Mesenchymal stem cell (in vitro differentiated cells and primary cell): ENCODE measurements around the gene CDKN2D.
A peak's percentile ranks its signal among the peaks of the same experiment; 100 is the strongest.

ENCODE experiments used
- DNase-seq: peaks from one replicate; pipeline ENCODE4 v3.0.0-alpha.2; 2013
- H2AFZ ChIP-seq: one replicate; pipeline ENCODE4 v1.6.1; 2013; ENCODE audit warnings: low read depth, mild to moderate bottlenecking, control low read depth, inconsistent platforms, low read length, moderate library complexity
- H2AK5ac ChIP-seq: 2 replicates; pipeline ENCODE4 v1.6.1; 2013; ENCODE audit warnings: low read length, moderate library complexity, mild to moderate bottlenecking, inconsistent platforms; ENCODE audit not compliant: severe bottlenecking
- H2BK120ac ChIP-seq: one replicate; pipeline ENCODE4 v1.6.1; 2013; ENCODE audit warnings: low read depth, mild to moderate bottlenecking, inconsistent platforms, low read length, moderate library complexity
- H2BK12ac ChIP-seq, 2 experiments: one replicate each; pipeline ENCODE4 v1.6.1; 2013; ENCODE audit warnings: inconsistent platforms in 2 of 2, low read length in 2 of 2, mild to moderate bottlenecking in 2 of 2, moderate library complexity in 2 of 2, control low read depth in 1 of 2
- H2BK15ac ChIP-seq: one replicate; pipeline ENCODE4 v1.6.1; 2013; ENCODE audit warnings: mild to moderate bottlenecking, low read depth, inconsistent platforms; ENCODE audit not compliant: poor library complexity, severe bottlenecking
- H2BK5ac ChIP-seq: 2 replicates; pipeline ENCODE4 v1.6.1; 2013; ENCODE audit warnings: low read depth, mild to moderate bottlenecking, low read length, control low read depth, inconsistent platforms; ENCODE audit not compliant: poor library complexity, severe bottlenecking
- H3K14ac ChIP-seq, 2 experiments: one replicate each; pipeline ENCODE4 v1.6.1; 2013; ENCODE audit warnings: inconsistent platforms in 2 of 2, low read length in 2 of 2, control low read depth in 1 of 2, mild to moderate bottlenecking in 1 of 2, moderate library complexity in 1 of 2
- H3K18ac ChIP-seq, 2 experiments: one replicate each; pipeline ENCODE4 v1.6.1; 2013; ENCODE audit warnings: inconsistent platforms in 2 of 2, low read length in 2 of 2, control low read depth in 1 of 2, low read depth in 1 of 2, mild to moderate bottlenecking in 1 of 2
- H3K23ac ChIP-seq, 2 experiments: one replicate each; pipeline ENCODE4 v1.6.1; 2013; ENCODE audit warnings: inconsistent platforms in 2 of 2, low read length in 2 of 2, mild to moderate bottlenecking in 2 of 2, moderate library complexity in 2 of 2, control low read depth in 1 of 2
- H3K27ac ChIP-seq: 2 replicates; pipeline ENCODE4 v1.5.1; 2013; ENCODE audit warnings: mild to moderate bottlenecking, moderate library complexity, low read length, control low read depth, inconsistent platforms; ENCODE audit not compliant: poor library complexity, severe bottlenecking
- H3K27me3 ChIP-seq, 2 experiments: 2 replicates each; pipeline versions ENCODE4 v1.6.1 to v1.7.0; 2013; ENCODE audit warnings: low read length in 2 of 2, mild to moderate bottlenecking in 2 of 2, moderate library complexity in 2 of 2, control low read depth in 1 of 2, inconsistent platforms in 1 of 2; ENCODE audit not compliant: control insufficient read depth in 1 of 2, insufficient read depth in 1 of 2
- H3K36me3 ChIP-seq, 2 experiments: 2 replicates each; pipeline versions ENCODE4 v1.6.1 to v1.7.0; 2013; ENCODE audit warnings: low read length in 2 of 2, control low read depth in 1 of 2, inconsistent platforms in 1 of 2, low read depth in 1 of 2, mild to moderate bottlenecking in 1 of 2; ENCODE audit not compliant: insufficient read depth in 2 of 2, control insufficient read depth in 1 of 2
- H3K4ac ChIP-seq, 2 experiments: one replicate each; pipeline ENCODE4 v1.6.1; 2013; ENCODE audit warnings: inconsistent platforms in 2 of 2, low read length in 2 of 2, mild to moderate bottlenecking in 2 of 2, moderate library complexity in 2 of 2, control low read depth in 1 of 2, low read depth in 1 of 2
- H3K4me1 ChIP-seq: 2 replicates; pipeline ENCODE4 v1.6.1; 2013; ENCODE audit warnings: low read depth, low read length, control low read depth; ENCODE audit not compliant: control insufficient read depth, insufficient read depth
- H3K4me2 ChIP-seq: 2 replicates; pipeline ENCODE4 v1.6.1; 2013; ENCODE audit warnings: low read length, mild to moderate bottlenecking, inconsistent platforms; ENCODE audit not compliant: poor library complexity, severe bottlenecking
- H3K4me3 ChIP-seq, 2 experiments: 2 replicates each; pipeline versions ENCODE4 v1.5.1 to v1.7.0; 2013; ENCODE audit warnings: low read length in 2 of 2, mild to moderate bottlenecking in 2 of 2, control low read depth in 1 of 2, low read depth in 1 of 2; ENCODE audit not compliant: insufficient read depth in 1 of 2
- H3K79me1 ChIP-seq: replicated peaks from 2 replicates; pipeline ENCODE4 v1.6.1; 2013; ENCODE audit warnings: mild to moderate bottlenecking, control low read depth, low read length, inconsistent platforms; ENCODE audit not compliant: poor library complexity, severe bottlenecking
- H3K9ac ChIP-seq: 2 replicates; pipeline ENCODE4 v1.7.0; 2013; ENCODE audit warnings: mild to moderate bottlenecking, low read length, moderate library complexity
- H3K9me3 ChIP-seq: 2 replicates; pipeline ENCODE4 v1.7.0; 2013; ENCODE audit warnings: mild to moderate bottlenecking, low read length; ENCODE audit not compliant: control insufficient read depth
- H4K8ac ChIP-seq: one replicate; pipeline ENCODE4 v1.6.1; 2013; ENCODE audit warnings: inconsistent platforms, mild to moderate bottlenecking, low read length, moderate library complexity
- H4K91ac ChIP-seq: one replicate; pipeline ENCODE4 v1.6.1; 2013; ENCODE audit warnings: mild to moderate bottlenecking, low read length, inconsistent platforms
- WGBS: methylation state at CpG from one replicate; pipeline ENCODE4 v1.1.7; 2013; ENCODE audit warnings: mixed read lengths; 5-methylcytosine and 5-hydroxymethylcytosine counted together

The CDKN2D gene

DNA sequence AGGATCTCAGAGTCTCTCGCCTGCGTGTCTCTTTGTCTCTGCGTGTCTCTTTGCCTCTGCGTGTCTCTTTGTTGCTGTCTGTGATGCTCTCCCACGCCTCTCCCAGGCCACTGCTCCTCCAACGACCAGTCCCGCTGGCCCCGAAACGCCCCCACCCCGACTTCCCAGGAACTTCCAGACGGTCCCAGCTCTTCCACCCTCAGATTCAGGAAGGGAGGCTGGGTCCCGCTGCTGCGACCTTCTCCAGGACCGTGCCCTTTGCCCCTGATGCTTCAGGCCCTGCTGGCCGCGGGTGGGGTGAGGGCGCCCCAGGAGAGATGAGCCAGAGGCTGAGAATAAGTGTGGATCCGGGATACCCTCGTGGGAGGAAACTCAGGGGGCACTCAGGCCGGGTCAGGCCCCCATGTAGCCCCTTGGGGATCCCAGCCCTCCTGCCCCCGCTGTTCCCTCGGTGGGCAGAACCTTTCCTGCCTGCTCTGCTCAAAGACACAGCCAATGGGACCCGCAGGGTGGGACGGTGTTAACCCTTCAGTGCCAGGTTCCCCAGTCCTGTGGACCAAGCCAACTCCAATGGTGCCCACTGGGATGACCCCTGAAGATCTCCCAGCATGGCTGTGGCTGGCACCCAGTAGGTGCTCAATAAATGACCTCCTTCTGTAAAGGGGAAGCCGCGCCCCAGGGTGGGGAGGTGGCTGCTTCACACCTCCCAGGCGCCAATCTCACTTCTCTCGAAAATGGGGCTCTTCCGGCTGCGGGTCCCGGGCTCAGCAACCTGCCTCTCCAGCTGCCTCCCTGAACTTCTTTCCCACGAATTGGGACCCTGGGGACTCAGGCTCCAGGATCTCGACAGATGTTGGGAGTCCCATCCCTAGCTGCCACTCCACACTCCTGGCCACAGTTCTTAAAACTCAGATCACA is 50.1 kb downstream of the CDKN2D start:
- Histone ChIP-seq H3K9ac (peak overlapping the region; percentile 26), H2AFZ (no peak overlapping the region), H2AK5ac (no peak overlapping the region), H4K91ac (peak overlapping the region; percentile 58), H3K18ac (peak overlapping the region; percentile 25 to 76), H3K4me1 (peaks cover 19% of the 10 kb centered on the region), H3K4me2 (peak overlapping the region; percentile 94), H3K36me3 (peaks cover 0 to 12% of the 10 kb centered on the region in 2 experiments), H2BK12ac (peak overlapping the region in 1 of 2 experiments; percentile 23), H2BK15ac (peak overlapping the region; percentile 30), H3K4ac (peak overlapping the region in 1 of 2 experiments; percentile 46), H2BK120ac (peak overlapping the region; percentile 35), H3K14ac (no peak overlapping the region), H3K9me3 (no peaks in the 10 kb centered on the region), H3K79me1 (no peaks in the 10 kb centered on the region), H3K4me3 (peak overlapping the region in 1 of 2 experiments; percentile 73), H4K8ac (peak overlapping the region; percentile 74), H3K23ac (no peak overlapping the region), H3K27ac (no peak overlapping the region), H3K27me3 (peaks cover 19 to 58% of the 10 kb centered on the region in 2 experiments), H2BK5ac (no peak overlapping the region)
- WGBS = 27% methylated on average over 33 of the region's 33 CpGs
- DNase-seq = no peak

DNA sequence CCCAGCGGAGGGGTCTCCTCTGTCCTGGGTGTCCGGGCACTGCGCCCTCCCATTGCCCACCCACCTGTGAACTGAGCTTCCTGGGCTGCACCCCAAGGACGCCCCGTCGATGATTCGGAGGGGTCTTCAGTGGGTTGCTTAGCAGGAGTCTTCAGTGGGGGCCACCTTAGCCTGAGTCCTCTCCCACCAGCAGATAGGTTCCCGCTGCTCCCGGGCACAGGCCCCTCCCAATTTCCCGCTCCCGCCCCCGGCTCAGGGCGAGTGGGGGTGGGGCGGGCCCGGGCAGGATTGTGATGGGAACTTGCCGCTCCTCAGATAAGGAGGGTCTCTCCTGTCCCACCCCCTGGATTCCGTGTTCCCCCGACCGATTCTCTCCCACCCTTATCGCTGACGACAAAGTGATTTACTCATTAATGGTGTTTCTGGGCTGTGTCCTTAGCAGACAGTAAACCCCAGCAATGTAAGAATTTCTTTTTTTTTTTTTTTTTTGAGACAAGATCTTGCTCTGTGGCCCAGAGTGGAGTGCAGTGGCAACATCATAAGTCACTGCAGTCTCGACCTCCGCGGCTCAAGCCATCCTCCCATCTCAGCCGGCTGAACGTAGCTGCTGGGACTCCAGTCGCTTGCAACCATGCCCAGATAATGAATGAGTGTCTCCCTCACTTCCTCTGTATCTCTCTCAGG is 50.9 kb downstream of the CDKN2D start:
- peak overlapping the region; percentile 30 for H2BK15ac ChIP-seq
- no peak overlapping the region for H2AK5ac ChIP-seq
- peaks cover 0 to 12% of the 10 kb centered on the region in 2 experiments for H3K36me3 ChIP-seq
- H3K4me2 ChIP-seq = peak overlapping the region; percentile 94
- peak overlapping the region in 1 of 2 experiments; percentile 85 for H3K14ac ChIP-seq
- peak overlapping the region; percentile 62 for H4K91ac ChIP-seq
- peak overlapping the region in 1 of 2 experiments; percentile 68 for H3K4ac ChIP-seq
- no peak overlapping the region for H3K27ac ChIP-seq
- H2BK12ac ChIP-seq = peak overlapping the region; percentile 59 to 90
- H3K9me3 ChIP-seq = no peaks in the 10 kb centered on the region
- H2AFZ ChIP-seq = peak overlapping the region; percentile 73
- H2BK5ac ChIP-seq = no peak overlapping the region
- H3K4me3 ChIP-seq = peak overlapping the region; percentile 64 to 73
- H4K8ac ChIP-seq = peak overlapping the region; percentile 93
- H3K9ac ChIP-seq = peak overlapping the region; percentile 26
- H3K23ac ChIP-seq = no peak overlapping the region
- no peaks in the 10 kb centered on the region for H3K79me1 ChIP-seq
- peaks cover 19% of the 10 kb centered on the region for H3K4me1 ChIP-seq
- peaks cover 14 to 60% of the 10 kb centered on the region in 2 experiments for H3K27me3 ChIP-seq
- peak overlapping the region; percentile 54 for H2BK120ac ChIP-seq
- WGBS = under 1% methylated on average over 12 of the region's 27 CpGs
- peak overlapping the region; percentile 81 to 90 for H3K18ac ChIP-seq
- DNase-seq = peak; percentile 80

DNA sequence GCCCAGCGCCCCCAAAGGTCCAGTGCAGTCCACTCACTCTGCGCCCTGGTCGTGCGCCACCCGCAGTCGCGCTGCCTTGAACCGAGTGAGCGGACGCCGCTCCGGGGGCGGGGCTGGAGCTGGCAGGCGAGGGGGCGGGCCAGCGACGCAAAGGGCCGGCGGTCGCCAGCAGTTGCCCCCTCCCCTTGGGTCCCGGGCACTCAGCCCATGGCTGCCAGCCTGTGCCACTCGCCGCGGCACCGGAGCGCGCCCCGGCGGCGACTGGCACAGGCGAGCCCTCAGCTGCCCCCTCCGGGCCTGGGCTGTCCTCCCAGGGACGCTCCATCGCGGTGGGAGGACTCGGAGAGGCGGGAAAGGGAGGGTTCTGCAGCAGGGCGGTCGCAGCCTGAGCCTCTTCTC is 51.4 kb downstream of the CDKN2D start, which contains the start of gene S1PR5:
Gene S1PR5 (minus strand): TSS at position 87 of the 399 bp plus-strand sequence. CDS start 2,436 bp downstream, outside the sequence.
- Histone ChIP-seq H4K91ac (peak within 1 kb of the TSS; percentile 62), H3K18ac (peak within 1 kb of the TSS; percentile 81 to 90), H3K23ac (no peak within 1 kb of the TSS), H3K4me2 (peak within 1 kb of the TSS; percentile 94), H2BK15ac (peak within 1 kb of the TSS; percentile 92), H3K27ac (no peak within 1 kb of the TSS), H3K79me1 (no peaks in the 10 kb centered on the region), H3K27me3 (peaks cover 14 to 65% of the 10 kb centered on the region in 2 experiments), H4K8ac (peak within 1 kb of the TSS; percentile 93), H2BK5ac (no peak within 1 kb of the TSS), H2BK120ac (peak within 1 kb of the TSS; percentile 54), H2AFZ (peak within 1 kb of the TSS; percentile 73), H3K4me3 (peak within 1 kb of the TSS; percentile 64 to 73), H3K9me3 (no peaks in the 10 kb centered on the region), H3K36me3 (peaks cover 0 to 12% of the 10 kb centered on the region in 2 experiments), H2AK5ac (no peak within 1 kb of the TSS), H3K14ac (peak within 1 kb of the TSS in 1 of 2 experiments; percentile 85), H3K9ac (peak within 1 kb of the TSS; percentile 26), H3K4ac (peak within 1 kb of the TSS; percentile 54 to 68), H3K4me1 (peaks cover 19% of the 10 kb centered on the region), H2BK12ac (peak within 1 kb of the TSS; percentile 59 to 90)
- 2% methylated on average over 21 of the region's 39 CpGs for WGBS
- DNase-seq = peak; percentile 62
